IMR-90 (cell line): ENCODE results near the gene PRR27. TPM values are rescaled to one million over a fixed set of nuclear protein-coding genes. Genes with fewer than 3 reads are reported as not detected.

Experiments used
- ATAC-seq: fragments of 200-7000 bp; cut with Tn5 transposase; 2 replicates; pipeline ENCODE4 v1.9.1; 2020; ENCODE audit warnings: low read depth, mild to moderate bottlenecking, moderate library complexity
- BruUV-seq: library from RNA; stranded (reverse); fragments of 400-500 nt; replicated peaks from 2 replicates; lab custom pipeline; 2021; lab: Mats Ljungman, UMichigan
- CTCF ChIA-PET: fragments of 300-600 bp; formaldehyde crosslinking; extraction: SDS; loops from one replicate; lab custom pipeline; 2021; ENCODE audit warnings: antibody characterized with exemption; lab: Yijun Ruan, JAX
- POLR2A ChIA-PET: fragments of 300-600 bp; sonication (Branson Sonifier 250); formaldehyde crosslinking; loops from one replicate; lab custom pipeline; 2022; ENCODE audit warnings: antibody characterized with exemption; ENCODE audit not compliant: unreplicated experiment; lab: Charles Lee
- DNase-seq: peaks from one replicate; pipeline ENCODE4 v3.0.0; 2013
- H2AFZ ChIP-seq: replicated peaks from 2 replicates; pipeline ENCODE3; 2013; ENCODE audit warnings: low read length, mild to moderate bottlenecking; ENCODE audit not compliant: poor library complexity
- H2AK5ac ChIP-seq: 2 replicates; pipeline ENCODE4 v1.6.1; 2013; ENCODE audit warnings: low read depth, low read length, inconsistent platforms
- H2AK9ac ChIP-seq: replicated peaks from 2 replicates; pipeline ENCODE3; 2013; ENCODE audit warnings: mild to moderate bottlenecking, low read depth, low read length, moderate library complexity; ENCODE audit not compliant: poor library complexity
- H2BK120ac ChIP-seq: 2 replicates; pipeline ENCODE4 v1.6.1; 2013; ENCODE audit warnings: low read depth, low read length, inconsistent platforms
- H2BK15ac ChIP-seq: 3 replicates; pipeline ENCODE4 v1.6.1; 2013; ENCODE audit warnings: low read depth, low read length, inconsistent platforms
- H2BK20ac ChIP-seq: 2 replicates; pipeline ENCODE4 v1.6.1; 2013; ENCODE audit warnings: low read depth, mild to moderate bottlenecking, inconsistent platforms, low read length, moderate library complexity
- H2BK5ac ChIP-seq: 2 replicates; pipeline ENCODE4 v1.6.1; 2013; ENCODE audit warnings: mild to moderate bottlenecking, low read depth, low read length, inconsistent platforms; ENCODE audit not compliant: poor library complexity, severe bottlenecking
- H3K14ac ChIP-seq: replicated peaks from 2 replicates; pipeline ENCODE4 v1.6.1; 2013; ENCODE audit warnings: low read depth, low read length, inconsistent platforms
- H3K18ac ChIP-seq: 2 replicates; pipeline ENCODE4 v1.6.1; 2013; ENCODE audit warnings: low read depth, low read length, control low read depth
- H3K23ac ChIP-seq: 2 replicates; pipeline ENCODE4 v1.6.1; 2013; ENCODE audit warnings: low read depth, low read length, inconsistent platforms
- H3K27ac ChIP-seq: 2 replicates; pipeline ENCODE4 v1.5.1; 2013; ENCODE audit warnings: mild to moderate bottlenecking, control low read depth, low read length; ENCODE audit not compliant: insufficient read depth
- H3K27me3 ChIP-seq: 2 replicates; pipeline ENCODE4 v1.6.1; 2013; ENCODE audit warnings: low read length; ENCODE audit not compliant: control insufficient read depth, insufficient read depth
- H3K36me3 ChIP-seq: 2 replicates; pipeline ENCODE4 v1.6.1; 2013; ENCODE audit warnings: low read length, mixed read lengths; ENCODE audit not compliant: control insufficient read depth, insufficient read depth
- H3K4ac ChIP-seq: 2 replicates; pipeline ENCODE4 v1.6.1; 2013; ENCODE audit warnings: low read depth, low read length, inconsistent platforms
- H3K4me1 ChIP-seq: 2 replicates; pipeline ENCODE4 v1.6.1; 2013; ENCODE audit warnings: low read length, mixed read lengths; ENCODE audit not compliant: control insufficient read depth, insufficient read depth
- H3K4me2 ChIP-seq: 2 replicates; pipeline ENCODE4 v1.6.1; 2013; ENCODE audit warnings: low read depth, mild to moderate bottlenecking, control low read depth, low read length, moderate library complexity
- H3K4me3 ChIP-seq: 2 replicates; pipeline ENCODE4 v1.5.1; 2013; ENCODE audit warnings: low read depth, mild to moderate bottlenecking, control low read depth, low read length, moderate library complexity; ENCODE audit not compliant: insufficient read depth
- H3K56ac ChIP-seq: 2 replicates; pipeline ENCODE4 v1.6.1; 2013; ENCODE audit warnings: low read length, inconsistent platforms; ENCODE audit not compliant: insufficient read depth; ENCODE audit errors: extremely low read depth
- H3K79me1 ChIP-seq, 2 experiments: 2 replicates each; pipeline ENCODE4 v1.6.1; 2013; ENCODE audit warnings: low read length in 2 of 2, inconsistent platforms in 1 of 2, low read depth in 1 of 2
- H3K9ac ChIP-seq: 2 replicates; pipeline ENCODE4 v1.6.1; 2013; ENCODE audit warnings: low read depth, low read length, control low read depth
- H3K9me1 ChIP-seq: 2 replicates; pipeline ENCODE4 v1.6.1; 2013; ENCODE audit warnings: low read length, inconsistent platforms; ENCODE audit not compliant: insufficient read depth
- H3K9me3 ChIP-seq: 2 replicates; pipeline ENCODE4 v1.6.1; 2013; ENCODE audit warnings: low read length; ENCODE audit not compliant: control insufficient read depth, insufficient read depth
- H4K20me1 ChIP-seq: 2 replicates; pipeline ENCODE4 v1.6.1; 2013; ENCODE audit warnings: low read length, inconsistent platforms; ENCODE audit not compliant: insufficient read depth
- H4K5ac ChIP-seq: 2 replicates; pipeline ENCODE4 v1.6.1; 2013; ENCODE audit warnings: mild to moderate bottlenecking, low read depth, low read length, control low read depth
- H4K8ac ChIP-seq, 2 experiments: 2 replicates each; pipeline ENCODE4 v1.6.1; 2013; ENCODE audit warnings: low read depth in 2 of 2, low read length in 2 of 2, control low read depth in 1 of 2, inconsistent platforms in 1 of 2
- H4K91ac ChIP-seq: 2 replicates; pipeline ENCODE4 v1.6.1; 2013; ENCODE audit warnings: low read depth, low read length, inconsistent platforms; ENCODE audit not compliant: insufficient read depth
- BHLHE40 ChIP-seq: fragments of 150-350 bp; IDR thresholded peaks from 2 replicates; pipeline ENCODE4 v1.6.1; 2016; ENCODE audit warnings: mild to moderate bottlenecking, low read depth, low read length
- CEBPB ChIP-seq: IDR thresholded peaks from 2 replicates; pipeline ENCODE4 v1.6.1; 2012; ENCODE audit warnings: low read depth, low read length, improper control_type of control experiment
- CTCF ChIP-seq: conservative IDR thresholded peaks from 2 replicates; pipeline ENCODE4 v1.5.1; 2012; ENCODE audit warnings: mild to moderate bottlenecking, low read depth, low read length, improper control_type of control experiment
- FOS ChIP-seq: fragments of 150-350 bp; IDR thresholded peaks from 2 replicates; pipeline ENCODE4 v1.6.1; 2016; ENCODE audit warnings: low read depth, low read length
- MAFK ChIP-seq: IDR thresholded peaks from 2 replicates; pipeline ENCODE4 v1.6.1; 2012; ENCODE audit warnings: low read depth, low read length, improper control_type of control experiment
- NFE2L2 ChIP-seq: fragments of 150-350 bp; IDR thresholded peaks from 2 replicates; pipeline ENCODE4 v1.6.1; 2016; ENCODE audit warnings: low read depth, mild to moderate bottlenecking, low read length
- POLR2A ChIP-seq: IDR thresholded peaks from 2 replicates; pipeline ENCODE4 v1.6.1; 2012; ENCODE audit warnings: mild to moderate bottlenecking, low read depth, low read length
- RAD21 ChIP-seq: IDR thresholded peaks from 2 replicates; pipeline ENCODE4 v1.6.1; 2012; ENCODE audit warnings: low read length, improper control_type of control experiment
- RCOR1 ChIP-seq: IDR thresholded peaks from 2 replicates; pipeline ENCODE4 v1.6.1; 2012; ENCODE audit warnings: mild to moderate bottlenecking, low read length, improper control_type of control experiment; ENCODE audit not compliant: insufficient replicate concordance
- WGBS, 2 experiments: methylation state at CpG; one replicate each; pipeline versions ENCODE4 v1.1.5 to v1.1.7; 2013; ENCODE audit warnings: missing lambda C conversion rate in 2 of 2; ENCODE audit not compliant: insufficient read length in 1 of 2; ENCODE audit errors: extremely low coverage in 2 of 2; 5-methylcytosine and 5-hydroxymethylcytosine counted together
- dilution Hi-C: fragments of 300-500 bp; cut with HindIII; formaldehyde crosslinking; loops from one replicate; pipeline ENCODE4 v1.14.3; 2018; ENCODE audit warnings: low sequenced_read_pairs; ENCODE audit not compliant: unreplicated experiment
- in situ Hi-C: fragments of 300-500 bp; cut with MboI; formaldehyde crosslinking; loops from 3 replicates; pipeline ENCODE4 v1.14.3; 2019; ENCODE audit warnings: low sequenced_read_pairs, inconsistent platforms, mixed read lengths
- intact Hi-C: fragments of 100-400 bp; cut with micrococcal nuclease; formaldehyde crosslinking; loops from 2 replicates; pipeline ENCODE4 v1.10.0; 2022
- polyA plus RNA-seq, 3 experiments: library from polyadenylated mRNA; depleted of rRNA; stranded (reverse); fragments of >200 nt; gene quantifications; 2 replicates each; pipeline ENCODE4 v1.2.3, GENCODE V29; 2012; ENCODE audit warnings: low replicate concordance in 1 of 3
- total RNA-seq: library from RNA; depleted of rRNA; stranded (reverse); fragments of >200 nt; gene quantifications from 2 replicates; pipeline ENCODE4 v1.2.3, GENCODE V29; 2012
- TF ChIP-seq, protein P1 (sequence below): fragments of 150-350 bp; IDR thresholded peaks from 2 replicates; pipeline ENCODE4 v1.6.1; 2016; ENCODE audit warnings: low read depth, mild to moderate bottlenecking, low read length, moderate library complexity, borderline replicate concordance
- TF ChIP-seq, protein P2 (sequence below): fragments of 150-350 bp; IDR thresholded peaks from 2 replicates; pipeline ENCODE4 v1.6.1; 2017; ENCODE audit warnings: mild to moderate bottlenecking, antibody characterized with exemption, low read length, low read depth

PRR27 gene
- total and polyA plus RNA-seq, 2 of the 4 experiments (the other 2 are of a cell fraction): not detected

DNA sequence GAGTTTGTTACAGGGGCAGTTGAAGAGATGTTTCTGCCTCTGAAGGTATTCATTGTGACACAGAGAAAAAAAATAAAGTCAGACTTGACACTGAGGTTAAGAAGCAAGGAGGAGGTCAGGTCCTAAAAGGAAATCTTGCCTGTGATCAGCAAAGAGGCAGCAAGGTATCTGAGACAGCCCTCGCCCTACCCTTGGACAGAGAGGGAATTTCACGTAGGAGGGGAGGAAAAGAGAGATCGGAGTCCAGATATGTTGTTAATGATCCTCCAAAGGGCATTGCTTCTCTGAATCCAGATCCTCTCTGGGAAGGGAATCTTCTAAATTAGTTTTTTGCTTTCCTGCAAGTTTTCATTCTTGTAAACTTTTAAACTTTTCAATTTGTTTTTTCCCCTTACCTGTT lies 15.3 kb upstream of the PRR27 start:
- no peaks in the 10 kb centered on the region for H3K79me1 ChIP-seq
- WGBS, 2 experiments: no CpG with 5 or more reads among the region's 3 CpGs
- no peak for ATAC-seq
- no peak overlapping the region for H2BK5ac ChIP-seq
- no peak overlapping the region for H2BK15ac ChIP-seq
- no peak overlapping the region for H3K23ac ChIP-seq
- TF ChIP-seq, protein P1, sequence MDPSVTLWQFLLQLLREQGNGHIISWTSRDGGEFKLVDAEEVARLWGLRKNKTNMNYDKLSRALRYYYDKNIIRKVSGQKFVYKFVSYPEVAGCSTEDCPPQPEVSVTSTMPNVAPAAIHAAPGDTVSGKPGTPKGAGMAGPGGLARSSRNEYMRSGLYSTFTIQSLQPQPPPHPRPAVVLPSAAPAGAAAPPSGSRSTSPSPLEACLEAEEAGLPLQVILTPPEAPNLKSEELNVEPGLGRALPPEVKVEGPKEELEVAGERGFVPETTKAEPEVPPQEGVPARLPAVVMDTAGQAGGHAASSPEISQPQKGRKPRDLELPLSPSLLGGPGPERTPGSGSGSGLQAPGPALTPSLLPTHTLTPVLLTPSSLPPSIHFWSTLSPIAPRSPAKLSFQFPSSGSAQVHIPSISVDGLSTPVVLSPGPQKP: no peak
- no peak for TF ChIP-seq POLR2A
- no peak for TF ChIP-seq NFE2L2
- TF ChIP-seq, protein P2, sequence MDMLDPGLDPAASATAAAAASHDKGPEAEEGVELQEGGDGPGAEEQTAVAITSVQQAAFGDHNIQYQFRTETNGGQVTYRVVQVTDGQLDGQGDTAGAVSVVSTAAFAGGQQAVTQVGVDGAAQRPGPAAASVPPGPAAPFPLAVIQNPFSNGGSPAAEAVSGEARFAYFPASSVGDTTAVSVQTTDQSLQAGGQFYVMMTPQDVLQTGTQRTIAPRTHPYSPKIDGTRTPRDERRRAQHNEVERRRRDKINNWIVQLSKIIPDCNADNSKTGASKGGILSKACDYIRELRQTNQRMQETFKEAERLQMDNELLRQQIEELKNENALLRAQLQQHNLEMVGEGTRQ: no peak
- TF ChIP-seq RAD21: no peak
- TF ChIP-seq MAFK: no peak
- TF ChIP-seq CEBPB: no peak
- no peak for TF ChIP-seq FOS
- TF ChIP-seq BHLHE40: no peak
- TF ChIP-seq RCOR1: no peak
- TF ChIP-seq CTCF: no peak
- H4K20me1 ChIP-seq: no peaks in the 10 kb centered on the region
- no peak overlapping the region for H3K4ac ChIP-seq
- H3K56ac ChIP-seq: no peak overlapping the region
- BruUV-seq: no TSS peak
- H3K9ac ChIP-seq: no peak overlapping the region
- dilution Hi-C loops: no loop called here
- H2BK20ac ChIP-seq: no peak overlapping the region
- no peak for DNase-seq
- H2AK9ac ChIP-seq: no peak overlapping the region
- no peak overlapping the region for H4K5ac ChIP-seq
- no peaks in the 10 kb centered on the region for H3K36me3 ChIP-seq
- H3K4me2 ChIP-seq: no peak overlapping the region
- ChIA-PET CTCF (no interaction called here), POLR2A (no interaction called here)
- no peak overlapping the region for H4K91ac ChIP-seq
- H4K8ac ChIP-seq: no peak overlapping the region
- H3K14ac ChIP-seq: no peak overlapping the region
- H3K9me3 ChIP-seq: no peaks in the 10 kb centered on the region
- no peak overlapping the region for H2AK5ac ChIP-seq
- H3K4me3 ChIP-seq: no peak overlapping the region
- no peak overlapping the region for H3K27ac ChIP-seq
- no peak overlapping the region for H2BK120ac ChIP-seq
- no peak overlapping the region for H3K18ac ChIP-seq
- no peaks in the 10 kb centered on the region for H3K27me3 ChIP-seq
- H2AFZ ChIP-seq: no peak overlapping the region
- no peaks in the 10 kb centered on the region for H3K9me1 ChIP-seq
- H3K4me1 ChIP-seq: no peaks in the 10 kb centered on the region
- in situ Hi-C loops: no loop called here
- intact Hi-C loops: no loop called here
